ENCODE measurements around the gene TINAG.

Gene TINAG

DNA sequence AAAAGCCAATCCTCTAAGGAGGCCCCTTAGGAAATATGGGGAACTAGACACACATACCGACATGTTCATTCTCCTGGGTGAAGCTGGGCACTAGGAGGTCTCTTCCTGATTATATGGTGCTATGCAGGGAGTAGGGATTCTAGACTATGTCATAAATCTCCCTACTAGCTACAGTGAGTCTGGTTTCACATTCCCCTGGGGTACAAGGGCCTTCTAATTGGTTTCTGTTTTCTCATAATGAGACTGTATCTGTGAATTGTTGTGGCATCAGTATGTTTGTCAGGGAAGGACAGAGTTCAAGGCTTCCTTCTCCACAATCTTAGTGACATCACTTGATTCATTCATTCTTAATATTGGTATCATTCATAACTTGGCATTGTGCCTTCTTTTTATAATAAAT, 103.5 kb downstream of the TINAG start:
- Histone ChIP-seq H3K4me3 (ENCODE audit: insufficient read depth, low read depth, low read length, poor library complexity, severe bottlenecking) (no peak overlapping the region), H3K9me3 (ENCODE audit: control insufficient read depth, low read length) (no peaks in the 10 kb centered on the region), H3K27ac (ENCODE audit: insufficient read depth, low read length, poor library complexity, severe bottlenecking) (no peak overlapping the region), H3K36me3 (ENCODE audit: control insufficient read depth, insufficient read depth, low read length) (no peaks in the 10 kb centered on the region), H3K27me3 (replicated peaks; ENCODE audit: control insufficient read depth, insufficient read depth, low read length, poor library complexity, severe bottlenecking) (no peaks in the 10 kb centered on the region), H3K4me1 (ENCODE audit: control insufficient read depth, insufficient read depth, low read length, poor library complexity, severe bottlenecking) (no peaks in the 10 kb centered on the region)
- no peak for DNase-seq

DNA sequence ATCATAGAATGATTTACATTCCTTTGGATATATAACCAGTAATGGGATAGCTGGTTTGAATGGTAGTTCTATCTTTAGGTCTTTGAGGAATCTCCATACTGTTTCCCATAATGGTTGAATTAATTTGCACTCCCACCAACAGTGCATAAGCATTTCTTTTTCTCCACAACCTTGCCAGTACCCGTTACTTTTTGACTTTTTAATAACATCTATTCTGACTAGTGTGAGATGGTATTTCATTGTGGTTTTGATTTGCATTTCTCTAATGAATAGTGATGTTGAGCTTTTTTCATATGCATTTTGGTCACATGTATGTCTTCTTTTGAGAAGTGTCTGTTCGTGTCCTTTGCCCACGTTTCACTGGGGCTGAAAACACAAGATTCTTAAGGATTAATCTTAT, 107.3 kb downstream of the TINAG start:
- DNase-seq, result no peak
- Histone ChIP-seq H3K4me3 (ENCODE audit: insufficient read depth, low read depth, low read length, poor library complexity, severe bottlenecking) (no peak overlapping the region), H3K36me3 (ENCODE audit: control insufficient read depth, insufficient read depth, low read length) (no peaks in the 10 kb centered on the region), H3K27ac (ENCODE audit: insufficient read depth, low read length, poor library complexity, severe bottlenecking) (no peak overlapping the region), H3K4me1 (ENCODE audit: control insufficient read depth, insufficient read depth, low read length, poor library complexity, severe bottlenecking) (no peaks in the 10 kb centered on the region), H3K9me3 (ENCODE audit: control insufficient read depth, low read length) (no peaks in the 10 kb centered on the region), H3K27me3 (replicated peaks; ENCODE audit: control insufficient read depth, insufficient read depth, low read length, poor library complexity, severe bottlenecking) (no peaks in the 10 kb centered on the region)

DNA sequence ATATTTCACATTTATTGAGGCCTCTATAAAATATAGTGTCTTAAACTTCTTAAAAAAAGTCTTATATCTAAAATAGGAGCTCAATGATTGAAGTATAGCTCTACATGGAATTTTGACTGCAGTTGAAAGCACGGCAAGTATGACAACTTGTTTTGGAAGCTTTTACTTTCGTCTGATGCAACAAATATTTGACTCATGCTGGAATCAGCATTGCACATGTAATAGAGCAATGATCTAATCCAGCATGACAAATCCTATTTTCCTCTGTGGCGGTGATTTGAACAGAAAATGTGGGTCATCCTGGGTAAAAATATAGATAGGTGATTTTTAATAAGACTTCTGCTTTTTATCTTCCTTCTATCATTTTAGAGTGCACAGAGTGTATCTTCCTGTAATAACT, 111.6 kb downstream of the TINAG start:
- Histone ChIP-seq H3K9me3 (ENCODE audit: control insufficient read depth, low read length) (no peaks in the 10 kb centered on the region), H3K4me3 (ENCODE audit: insufficient read depth, low read depth, low read length, poor library complexity, severe bottlenecking) (no peak overlapping the region), H3K4me1 (ENCODE audit: control insufficient read depth, insufficient read depth, low read length, poor library complexity, severe bottlenecking) (no peaks in the 10 kb centered on the region), H3K27me3 (replicated peaks; ENCODE audit: control insufficient read depth, insufficient read depth, low read length, poor library complexity, severe bottlenecking) (no peaks in the 10 kb centered on the region), H3K27ac (ENCODE audit: insufficient read depth, low read length, poor library complexity, severe bottlenecking) (no peak overlapping the region), H3K36me3 (ENCODE audit: control insufficient read depth, insufficient read depth, low read length) (no peaks in the 10 kb centered on the region)
- DNase-seq, result no peak

DNA sequence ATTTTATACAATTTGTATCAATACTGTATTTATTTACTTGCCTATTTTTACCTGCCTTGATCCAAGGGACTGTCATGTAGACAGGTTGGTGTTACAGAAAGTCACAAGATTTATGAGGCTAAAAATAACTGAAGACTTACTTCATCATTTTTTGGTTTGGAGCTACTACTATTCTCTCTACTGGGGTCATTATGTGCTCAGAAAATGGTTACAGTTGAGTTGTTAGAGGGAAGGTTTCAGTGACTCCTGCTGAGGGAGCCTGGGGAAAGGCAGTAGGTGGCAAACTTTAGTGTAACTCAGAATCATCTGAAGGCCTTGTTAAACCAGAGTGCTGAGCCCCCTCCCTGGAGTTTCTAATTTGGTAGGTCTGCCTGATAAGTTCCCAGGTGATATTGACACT, 118.8 kb downstream of the TINAG start:
- H3K27ac ChIP-seq (ENCODE audit: insufficient read depth, low read length, poor library complexity, severe bottlenecking), result no peak overlapping the region
- H3K27me3 ChIP-seq (replicated peaks; ENCODE audit: control insufficient read depth, insufficient read depth, low read length, poor library complexity, severe bottlenecking), result no peaks in the 10 kb centered on the region
- DNase-seq, result no peak
- H3K36me3 ChIP-seq (ENCODE audit: control insufficient read depth, insufficient read depth, low read length), result no peaks in the 10 kb centered on the region
- H3K9me3 ChIP-seq (ENCODE audit: control insufficient read depth, low read length), result no peaks in the 10 kb centered on the region
- H3K4me3 ChIP-seq (ENCODE audit: insufficient read depth, low read depth, low read length, poor library complexity, severe bottlenecking), result no peak overlapping the region
- H3K4me1 ChIP-seq (ENCODE audit: control insufficient read depth, insufficient read depth, low read length, poor library complexity, severe bottlenecking), result no peaks in the 10 kb centered on the region

- no peaks in the 10 kb centered on the region for H3K27me3 ChIP-seq (replicated peaks; ENCODE audit: control insufficient read depth, insufficient read depth, low read length, poor library complexity, severe bottlenecking)
- H3K4me3 ChIP-seq (ENCODE audit: insufficient read depth, low read depth, low read length, poor library complexity, severe bottlenecking), result no peak overlapping the region
- H3K27ac ChIP-seq (ENCODE audit: insufficient read depth, low read length, poor library complexity, severe bottlenecking), result no peak overlapping the region
- H3K4me1 ChIP-seq (ENCODE audit: control insufficient read depth, insufficient read depth, low read length, poor library complexity, severe bottlenecking), result no peaks in the 10 kb centered on the region
- no peak for DNase-seq
- H3K9me3 ChIP-seq (ENCODE audit: control insufficient read depth, low read length), result no peaks in the 10 kb centered on the region
- H3K36me3 ChIP-seq (ENCODE audit: control insufficient read depth, insufficient read depth, low read length), result no peaks in the 10 kb centered on the region
Observed at GRCh38 chr6:54427396-54427937, 119.2 kb downstream of the TINAG start.

DNA sequence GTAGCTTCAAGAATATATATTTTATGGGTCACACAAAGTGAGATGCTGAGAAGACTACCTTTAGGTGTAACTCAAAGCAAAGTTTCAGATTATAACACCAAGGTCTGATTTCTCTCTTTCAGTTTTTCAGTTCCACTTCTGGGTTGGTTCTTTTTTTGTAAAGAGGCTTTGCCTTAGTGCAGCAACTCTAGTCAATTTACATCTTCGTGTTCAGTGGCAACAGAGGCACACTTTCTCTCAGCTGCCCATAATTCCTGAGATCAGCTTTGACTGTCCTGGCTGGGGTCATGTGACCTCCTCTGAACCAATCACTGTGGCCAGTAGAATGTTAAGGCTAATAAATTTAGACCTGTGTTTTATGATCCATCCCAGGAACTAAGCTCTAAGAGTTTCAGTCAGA, 120.2 kb downstream of the TINAG start:
- Histone ChIP-seq H3K36me3 (ENCODE audit: control insufficient read depth, insufficient read depth, low read length) (no peaks in the 10 kb centered on the region), H3K4me1 (ENCODE audit: control insufficient read depth, insufficient read depth, low read length, poor library complexity, severe bottlenecking) (no peaks in the 10 kb centered on the region), H3K9me3 (ENCODE audit: control insufficient read depth, low read length) (no peaks in the 10 kb centered on the region), H3K4me3 (ENCODE audit: insufficient read depth, low read depth, low read length, poor library complexity, severe bottlenecking) (no peak overlapping the region), H3K27me3 (replicated peaks; ENCODE audit: control insufficient read depth, insufficient read depth, low read length, poor library complexity, severe bottlenecking) (no peaks in the 10 kb centered on the region), H3K27ac (ENCODE audit: insufficient read depth, low read length, poor library complexity, severe bottlenecking) (no peak overlapping the region)
- DNase-seq, result no peak

GRCh38 chr6:54431466-54431865, 123.2 kb downstream of the TINAG start:
- Histone ChIP-seq H3K9me3 (ENCODE audit: control insufficient read depth, low read length) (no peaks in the 10 kb centered on the region), H3K4me3 (ENCODE audit: insufficient read depth, low read depth, low read length, poor library complexity, severe bottlenecking) (no peak overlapping the region), H3K4me1 (ENCODE audit: control insufficient read depth, insufficient read depth, low read length, poor library complexity, severe bottlenecking) (no peaks in the 10 kb centered on the region), H3K36me3 (ENCODE audit: control insufficient read depth, insufficient read depth, low read length) (no peaks in the 10 kb centered on the region), H3K27me3 (replicated peaks; ENCODE audit: control insufficient read depth, insufficient read depth, low read length, poor library complexity, severe bottlenecking) (no peaks in the 10 kb centered on the region), H3K27ac (ENCODE audit: insufficient read depth, low read length, poor library complexity, severe bottlenecking) (no peak overlapping the region)
- no peak for DNase-seq

All from effector memory CD4-positive, alpha-beta T cell (primary cell).